ENCODE measurements around the gene UBB.

DNA sequence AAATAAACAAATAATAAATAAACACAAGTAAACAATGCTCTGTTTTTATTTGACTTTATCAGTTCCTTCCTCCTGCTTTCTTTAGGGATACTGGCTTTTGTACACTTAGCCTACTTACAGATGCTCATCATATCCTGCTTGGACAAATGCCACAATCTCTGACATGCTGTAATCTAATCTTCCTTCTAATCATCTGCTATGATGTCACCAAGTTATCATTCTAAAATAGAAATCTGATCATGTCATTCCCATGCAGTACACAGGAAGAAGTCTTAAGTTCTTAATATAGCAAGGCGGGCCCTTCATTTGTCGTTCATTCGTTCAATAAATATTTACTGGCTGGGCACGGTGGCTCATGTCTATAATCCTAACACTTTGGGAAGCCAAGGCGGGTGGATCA, 9.1 kb upstream of the UBB start:
- TF ChIP-seq EZH2 (IDR thresholded peaks at IDR 0.05; ENCODE audit: borderline replicate concordance, insufficient read depth, low read length, poor library complexity, severe bottlenecking): no peak
- TF ChIP-seq, protein P1, sequence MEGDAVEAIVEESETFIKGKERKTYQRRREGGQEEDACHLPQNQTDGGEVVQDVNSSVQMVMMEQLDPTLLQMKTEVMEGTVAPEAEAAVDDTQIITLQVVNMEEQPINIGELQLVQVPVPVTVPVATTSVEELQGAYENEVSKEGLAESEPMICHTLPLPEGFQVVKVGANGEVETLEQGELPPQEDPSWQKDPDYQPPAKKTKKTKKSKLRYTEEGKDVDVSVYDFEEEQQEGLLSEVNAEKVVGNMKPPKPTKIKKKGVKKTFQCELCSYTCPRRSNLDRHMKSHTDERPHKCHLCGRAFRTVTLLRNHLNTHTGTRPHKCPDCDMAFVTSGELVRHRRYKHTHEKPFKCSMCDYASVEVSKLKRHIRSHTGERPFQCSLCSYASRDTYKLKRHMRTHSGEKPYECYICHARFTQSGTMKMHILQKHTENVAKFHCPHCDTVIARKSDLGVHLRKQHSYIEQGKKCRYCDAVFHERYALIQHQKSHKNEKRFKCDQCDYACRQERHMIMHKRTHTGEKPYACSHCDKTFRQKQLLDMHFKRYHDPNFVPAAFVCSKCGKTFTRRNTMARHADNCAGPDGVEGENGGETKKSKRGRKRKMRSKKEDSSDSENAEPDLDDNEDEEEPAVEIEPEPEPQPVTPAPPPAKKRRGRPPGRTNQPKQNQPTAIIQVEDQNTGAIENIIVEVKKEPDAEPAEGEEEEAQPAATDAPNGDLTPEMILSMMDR (IDR thresholded peaks at IDR 0.05; ENCODE audit: poor library complexity, severe bottlenecking): no peak
